ENCODE results near the gene KRT15.
"Not testable (repeated sequence)": the region's sequence is repeated elsewhere in the genome, so short reads cannot be mapped to it uniquely, and the experiment has no call there.

The KRT15 gene

DNA sequence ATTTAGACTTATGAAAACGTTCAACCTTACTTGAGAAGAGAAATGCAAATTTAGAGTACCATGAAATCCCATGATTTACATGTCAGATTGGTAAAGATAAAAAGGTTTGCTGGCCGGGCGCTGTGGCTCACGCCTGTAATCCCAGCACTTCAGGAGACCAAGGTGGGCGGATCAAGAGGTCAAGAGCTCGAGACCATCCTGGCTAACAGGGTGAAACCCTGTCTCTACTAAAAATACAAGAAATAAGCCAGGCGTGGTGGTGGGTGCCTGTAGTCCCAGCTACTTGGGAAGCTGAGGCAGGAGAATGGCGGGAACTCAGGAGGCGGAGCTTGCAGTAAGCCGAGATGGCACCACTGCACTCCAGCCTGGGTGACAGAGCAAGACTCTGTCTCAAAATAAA, 24.1 kb upstream of the KRT15 start:
- not testable (repeated sequence) for DNase-seq

DNA sequence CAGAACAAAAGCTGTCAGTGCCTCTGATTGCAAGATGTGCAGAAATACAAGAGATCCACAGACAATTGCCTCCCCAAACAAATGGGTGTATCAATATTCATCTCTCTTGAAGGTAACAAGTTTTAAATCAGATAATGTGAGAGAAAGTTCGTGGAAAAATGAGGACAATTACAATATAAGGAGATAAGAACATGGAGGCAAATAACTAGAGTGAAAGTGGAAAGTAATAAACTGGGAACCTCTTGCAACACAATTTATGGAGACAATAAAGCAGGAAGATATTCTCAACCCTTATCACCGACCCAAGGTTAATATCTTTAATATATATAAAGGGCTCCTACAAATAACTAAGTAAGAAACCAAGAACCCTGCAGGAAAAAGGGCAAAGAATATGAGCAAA, 23.7 kb upstream of the KRT15 start:
- DNase-seq, result no peak

DNA sequence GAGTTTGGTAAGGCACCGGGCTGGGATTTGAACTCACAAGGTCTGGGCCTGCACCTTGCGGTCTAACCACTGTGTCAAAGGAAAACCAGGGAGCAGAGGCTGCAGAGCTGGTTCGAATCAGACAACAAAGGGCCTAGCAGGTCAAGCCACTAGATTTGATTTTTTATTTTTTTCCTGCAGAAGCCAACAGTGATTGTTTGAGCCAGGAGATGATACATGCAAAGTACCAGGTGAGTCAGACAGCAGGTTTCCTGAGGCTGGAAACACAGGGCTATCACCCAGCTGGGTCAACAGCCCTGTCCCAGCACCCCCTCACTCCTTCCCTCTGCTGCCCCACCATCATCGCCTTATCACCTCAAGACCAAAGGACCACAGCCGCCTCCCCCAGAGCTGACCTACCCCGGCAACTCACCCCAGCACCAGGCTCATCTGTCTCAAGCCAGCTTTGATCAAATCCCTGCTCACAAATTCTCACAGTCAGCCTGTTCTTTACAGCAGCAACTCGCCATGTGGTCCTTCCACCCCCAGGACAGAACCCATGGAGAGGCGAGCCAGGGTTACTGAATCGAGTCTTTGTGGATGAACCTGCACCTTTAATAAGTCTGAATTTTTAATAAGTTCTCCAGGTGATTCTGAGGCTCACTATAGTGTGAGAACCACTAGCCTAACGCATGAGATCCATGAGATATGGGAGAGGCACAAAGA, 22.4 kb upstream of the KRT15 start:
- no peak for DNase-seq

DNA sequence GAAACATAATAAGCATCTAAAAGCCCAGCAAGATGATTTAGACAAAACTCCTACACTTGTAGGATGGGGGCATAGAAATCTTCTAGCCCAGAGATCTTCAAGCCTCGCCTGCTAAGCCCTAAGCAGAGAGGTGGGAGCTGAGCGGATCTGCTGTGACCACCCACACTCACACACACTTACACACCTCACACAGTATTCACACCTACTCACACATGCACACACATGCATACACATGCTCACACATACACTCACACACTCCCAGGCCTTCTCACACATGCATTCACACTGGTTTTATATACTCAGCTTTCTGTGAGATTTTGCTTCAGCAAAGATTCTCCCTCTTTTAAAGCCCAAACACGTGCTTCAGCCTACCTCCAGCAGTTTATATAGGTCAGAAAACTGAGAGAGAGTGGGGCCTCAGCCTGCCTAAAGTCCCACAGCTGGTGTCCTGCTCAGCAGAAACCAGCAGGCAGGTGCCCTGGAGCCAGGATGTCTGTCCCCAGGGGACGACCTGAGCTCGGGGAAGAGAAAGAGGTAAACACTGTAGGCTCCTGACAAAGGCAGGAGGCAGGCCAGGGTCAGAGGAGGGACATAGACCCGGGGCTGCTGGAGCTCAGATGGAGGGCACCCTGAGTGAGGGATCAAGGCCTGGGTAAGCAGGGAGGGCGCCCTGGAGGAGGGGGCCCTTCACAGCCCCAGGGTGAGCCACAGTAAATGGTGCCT, 21.4 kb upstream of the KRT15 start:
- peak; percentile 80 for DNase-seq

DNA sequence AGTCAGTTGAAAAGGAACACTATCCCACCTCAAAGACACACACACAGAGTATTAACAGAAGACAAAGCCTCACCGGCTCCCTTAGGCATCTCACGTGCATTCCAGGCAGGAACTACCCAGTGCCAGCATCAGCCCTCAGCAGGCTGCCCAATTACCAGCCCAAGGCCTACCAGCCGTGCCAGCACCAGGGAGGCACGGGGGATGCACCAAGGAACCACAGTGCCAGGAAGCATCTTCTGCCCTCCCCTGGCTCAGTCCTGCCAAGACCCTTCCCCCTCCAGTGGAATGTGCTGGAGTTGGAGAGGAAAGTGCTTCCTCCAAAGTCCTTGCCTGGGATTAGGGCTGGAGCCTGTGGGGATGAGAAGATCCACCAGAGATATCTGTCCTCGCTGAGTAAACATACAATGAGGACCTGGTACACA, 20.4 kb upstream of the KRT15 start:
- DNase-seq, result no peak

DNA sequence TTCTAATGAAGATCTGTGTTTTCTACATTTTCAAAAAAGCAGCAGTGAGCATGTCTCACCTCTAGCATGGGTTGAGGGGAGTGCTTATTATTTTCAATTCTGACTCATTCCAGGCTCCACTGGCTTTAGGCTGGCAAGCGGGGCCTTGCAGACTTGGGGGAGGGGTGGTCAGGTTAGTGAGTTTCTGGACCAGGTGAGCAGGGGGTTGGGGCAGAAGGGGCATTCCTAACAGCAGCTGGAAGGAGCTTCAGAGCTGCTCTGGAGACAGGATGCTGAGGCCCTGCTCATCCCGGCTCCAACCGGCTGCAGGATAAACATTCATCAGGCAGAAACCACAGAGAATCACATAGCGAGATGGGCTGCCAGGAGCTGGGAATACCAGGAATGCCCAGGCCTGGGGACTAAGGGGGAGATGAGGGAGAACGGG, 19.9 kb upstream of the KRT15 start:
- no peak for DNase-seq

DNA sequence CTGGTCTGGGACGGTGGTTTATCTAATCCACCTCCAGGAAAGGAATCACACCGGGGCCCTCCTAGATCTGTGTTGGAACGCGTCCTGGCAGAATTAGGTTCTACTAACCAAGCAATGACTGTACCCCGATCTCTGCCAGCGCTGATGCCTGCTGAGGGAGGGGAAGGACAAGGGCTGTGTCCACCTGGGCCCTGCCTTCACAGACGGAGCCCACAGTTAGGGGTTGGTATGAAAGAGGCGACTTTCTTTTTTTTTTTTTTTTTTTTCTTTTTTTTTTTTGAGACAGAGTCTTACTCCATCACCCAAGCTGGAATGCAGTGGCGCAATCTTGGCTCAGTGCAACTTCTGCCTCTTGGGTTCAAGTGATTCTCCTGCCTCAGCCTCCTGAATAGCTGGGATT, 19.3 kb upstream of the KRT15 start:
- DNase-seq, result no peak

DNA sequence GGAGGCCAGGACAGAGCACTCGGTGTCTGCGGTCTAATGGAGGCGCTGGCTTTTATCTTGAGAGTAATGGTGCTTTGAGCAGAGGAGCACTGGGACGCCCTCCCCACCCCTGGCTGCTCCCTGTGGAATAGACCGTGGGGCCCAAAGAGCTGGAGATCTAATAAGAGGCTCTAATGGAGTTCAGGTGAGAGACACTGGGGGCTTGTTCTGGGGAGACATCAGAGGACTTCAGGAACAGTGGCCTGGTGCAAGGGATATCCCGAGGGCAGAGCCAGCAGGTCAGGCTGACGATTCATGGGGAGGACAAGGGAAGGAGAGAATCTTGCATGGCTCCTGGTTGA, 18.9 kb upstream of the KRT15 start:
- DNase-seq, result no peak

DNA sequence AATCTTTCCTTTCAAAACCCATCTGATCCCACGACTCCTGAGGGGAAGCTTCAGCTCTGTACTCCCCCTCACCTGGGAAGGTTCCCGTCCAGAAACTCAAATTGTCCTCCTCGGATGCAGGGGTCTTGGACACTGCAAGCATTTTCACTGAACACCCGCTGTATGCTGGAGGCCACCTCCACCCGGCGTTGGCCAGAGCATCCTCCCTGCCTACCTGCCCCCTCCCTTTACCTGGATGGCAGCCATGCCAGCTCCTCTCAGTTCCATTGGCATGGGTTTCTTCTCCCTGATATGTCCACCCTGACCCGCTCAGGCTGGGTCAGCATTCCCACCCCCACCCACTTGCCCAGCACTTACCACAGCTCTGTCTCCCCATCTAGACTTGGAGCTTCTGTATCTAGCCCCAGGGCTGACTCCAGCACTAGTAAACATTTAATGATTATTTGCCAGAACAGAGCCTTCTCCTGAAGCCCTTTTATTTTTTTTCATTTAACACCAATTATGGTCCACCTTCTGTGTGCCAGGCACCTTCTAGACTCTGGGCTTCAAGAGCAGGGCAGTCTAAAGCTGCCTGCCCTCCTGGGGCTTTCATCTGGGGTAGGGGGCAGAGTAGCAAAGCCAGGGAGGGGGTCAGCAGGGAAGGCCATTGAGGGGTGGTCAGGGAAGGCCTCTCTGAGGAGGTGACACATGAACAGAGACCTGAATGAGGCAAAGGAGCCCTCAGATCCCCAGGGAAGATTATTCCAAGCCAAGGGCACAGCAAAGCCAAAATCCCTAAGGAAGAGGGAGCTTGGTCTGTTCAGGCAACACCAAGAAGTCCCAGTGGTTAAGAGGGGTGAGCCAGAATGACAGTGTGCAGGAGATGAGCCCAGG, 18.3 kb upstream of the KRT15 start:
- no peak for DNase-seq

DNA sequence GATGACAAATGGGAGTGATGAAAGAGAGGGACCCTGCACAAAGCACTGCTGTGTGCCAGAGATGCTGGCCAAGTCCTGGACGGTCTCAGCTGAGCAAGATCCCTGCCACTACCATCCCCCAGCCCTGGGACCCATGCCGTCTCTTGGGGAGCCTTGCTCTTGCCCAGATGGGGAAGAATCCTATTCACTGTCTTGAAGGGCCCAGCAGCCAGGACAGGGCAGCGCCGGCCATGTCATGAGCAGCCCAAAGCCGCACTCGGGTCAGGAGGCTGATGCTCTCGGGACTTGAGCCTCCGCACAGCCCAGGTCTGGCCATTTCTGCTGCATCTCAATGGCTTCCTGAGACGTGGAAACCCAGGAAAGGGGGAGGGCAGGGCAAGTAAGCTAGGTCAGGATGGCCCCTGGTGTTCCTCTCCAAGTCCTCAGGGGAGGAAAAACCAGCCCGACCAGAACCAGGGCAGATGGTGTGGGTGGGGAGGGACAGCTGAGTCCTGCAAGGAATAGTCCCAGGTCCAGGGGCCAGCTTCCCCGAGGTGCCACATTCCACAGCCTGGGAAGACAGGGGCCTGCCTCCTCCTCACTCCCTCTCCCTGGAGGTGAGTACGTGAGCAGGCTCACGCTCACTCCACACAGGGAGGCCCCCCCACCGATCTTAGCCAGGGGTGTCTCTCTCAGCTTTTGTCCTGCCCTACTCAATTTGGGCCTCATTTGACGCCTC, 17.2 kb upstream of the KRT15 start:
- no peak for DNase-seq

DNA sequence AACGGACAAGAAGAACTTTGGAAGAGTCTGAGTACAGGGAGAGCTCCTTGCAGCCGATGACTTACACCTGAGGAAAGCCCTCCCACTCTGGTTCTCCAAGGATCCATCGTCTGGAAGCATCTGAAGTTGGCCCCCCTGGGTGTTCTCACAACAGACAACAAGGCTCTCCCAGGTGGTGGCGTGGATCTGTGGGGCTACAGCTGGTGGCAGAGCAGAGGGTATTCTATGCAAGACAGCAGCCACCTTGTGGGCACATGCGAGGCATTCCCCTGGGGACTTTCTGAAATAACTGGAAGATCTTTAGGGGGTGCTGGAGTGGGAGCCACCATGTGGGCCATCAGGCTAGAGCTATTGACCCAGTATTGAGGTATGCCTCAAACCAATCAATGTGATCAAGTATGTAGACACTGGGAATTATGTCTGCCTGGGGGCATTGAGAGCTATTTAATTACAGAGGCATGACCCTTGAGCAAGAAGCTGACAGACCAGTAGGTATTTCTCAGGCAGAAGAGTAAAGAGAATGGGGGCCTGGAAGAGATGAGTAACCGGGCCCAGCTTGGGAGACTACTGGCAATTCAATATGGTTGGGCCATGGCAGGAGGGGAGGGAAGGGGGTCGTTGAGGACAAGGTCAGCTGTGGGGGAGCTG, 16.3 kb upstream of the KRT15 start:
- DNase-seq, result peak; percentile 12

DNA sequence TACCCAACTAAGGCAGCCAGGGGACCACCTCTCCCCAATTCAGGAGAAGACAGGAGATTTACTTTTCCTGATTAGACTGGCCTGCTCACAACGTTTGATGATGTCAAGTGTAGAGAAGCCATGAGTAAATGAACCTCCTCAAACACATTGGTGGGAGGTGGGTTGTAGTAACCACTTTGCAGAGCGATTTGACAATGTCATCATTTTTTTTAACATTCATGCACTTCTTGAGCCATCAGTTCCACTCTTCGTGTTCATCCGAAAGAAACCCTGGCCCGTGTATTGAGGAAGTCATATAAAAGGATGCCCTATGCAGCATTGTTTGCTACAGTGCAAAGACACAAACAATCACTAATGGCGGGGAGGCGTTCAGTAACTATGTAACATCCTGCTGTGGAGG, 14.9 kb upstream of the KRT15 start:
- DNase-seq, result no peak

DNA sequence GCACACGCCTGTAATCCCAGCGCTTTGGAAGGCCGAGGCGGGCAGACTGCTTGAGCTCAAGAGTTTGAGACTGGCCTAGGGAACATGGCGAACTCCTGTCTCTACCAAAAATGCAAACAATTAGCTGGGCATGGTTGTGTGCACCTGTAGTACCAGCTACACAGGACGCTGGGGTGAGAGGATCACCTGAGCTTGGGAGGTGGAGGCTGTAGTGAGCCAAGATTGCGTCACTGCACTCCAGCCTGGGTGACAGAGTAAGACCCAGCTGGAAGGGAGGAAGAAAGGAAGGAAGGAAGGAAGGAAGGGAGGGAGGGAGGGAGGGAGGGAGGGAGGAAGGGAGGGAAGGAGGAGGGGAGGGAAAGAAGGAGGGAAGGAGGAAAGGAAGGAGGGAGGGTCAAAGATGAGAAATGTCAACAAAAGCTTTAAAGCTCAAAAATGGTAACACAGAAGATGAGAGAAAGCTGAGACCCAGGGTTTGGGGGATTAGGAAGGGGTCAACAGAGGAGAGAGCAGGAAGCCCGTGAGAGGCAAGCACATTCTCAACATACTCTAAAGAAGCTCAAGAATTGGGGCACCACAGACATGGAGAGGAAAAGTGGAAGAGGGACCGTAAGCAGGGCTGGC, 14.4 kb upstream of the KRT15 start:
- no peak for DNase-seq

DNA sequence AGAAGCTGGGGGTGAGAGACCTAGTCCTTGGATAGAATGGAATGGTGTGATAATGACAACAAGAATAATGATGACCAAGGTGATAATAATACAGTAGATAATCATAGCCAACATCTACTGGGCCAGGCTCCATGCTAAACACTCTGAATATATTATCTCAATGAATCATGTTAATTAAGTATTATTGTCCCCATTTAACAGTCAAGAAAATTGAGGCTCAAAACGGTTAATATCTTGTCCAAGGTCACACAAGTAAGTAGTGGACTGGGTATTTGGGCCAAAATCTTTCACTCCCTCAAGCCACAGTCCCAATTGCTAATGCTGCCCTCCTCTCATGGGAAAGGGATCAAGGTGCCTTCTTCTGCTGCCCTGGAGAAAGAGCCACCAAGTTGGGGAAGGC, 13.3 kb upstream of the KRT15 start:
- no peak for DNase-seq

DNA sequence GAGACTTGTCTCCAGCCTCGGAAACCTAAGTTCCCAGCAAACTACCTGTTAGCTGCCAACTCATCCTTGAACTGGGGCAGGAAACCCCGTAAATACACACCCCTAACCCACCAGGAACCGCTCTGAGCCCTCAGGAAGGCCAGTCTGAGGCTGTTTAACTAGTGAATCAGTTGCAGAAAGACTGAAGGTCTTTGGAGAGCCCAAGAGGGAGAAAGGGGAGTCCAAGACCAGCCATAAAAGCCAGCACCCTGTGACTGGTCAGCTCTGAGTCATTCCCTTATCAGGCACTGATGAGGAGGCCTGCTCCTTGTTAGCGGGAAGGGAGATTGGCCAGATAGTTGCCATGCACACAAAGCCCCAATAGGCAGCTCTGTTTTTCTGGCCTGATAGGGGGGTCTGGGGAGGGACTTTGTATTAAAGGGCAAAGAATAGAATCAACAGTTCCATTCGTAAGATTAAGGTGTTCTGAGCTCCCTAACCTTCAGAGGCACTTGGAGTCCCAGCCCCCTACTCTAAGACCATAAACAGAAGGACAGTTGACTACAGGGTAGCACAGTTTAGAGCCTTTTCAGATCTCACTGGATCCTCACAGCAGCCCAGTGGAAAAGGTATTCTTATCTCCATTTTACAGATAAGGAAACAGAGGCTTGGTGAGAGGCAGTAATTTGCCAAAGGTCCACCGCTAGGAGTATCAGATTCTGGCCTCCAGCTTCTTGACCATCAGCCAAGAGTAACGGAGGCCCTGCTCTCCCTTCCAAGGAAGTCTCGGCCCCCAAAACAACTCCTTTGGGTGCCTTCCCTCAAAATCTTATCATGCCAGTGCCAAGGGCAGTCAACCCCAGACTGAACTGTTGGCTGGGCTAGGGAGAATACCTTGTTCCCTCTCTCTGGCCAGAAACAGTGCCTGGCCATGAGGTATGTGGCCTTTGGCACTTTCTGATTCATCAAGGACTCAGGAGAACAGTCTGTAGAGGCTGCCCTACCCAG, 11.7 kb upstream of the KRT15 start:
- no peak for DNase-seq

DNA sequence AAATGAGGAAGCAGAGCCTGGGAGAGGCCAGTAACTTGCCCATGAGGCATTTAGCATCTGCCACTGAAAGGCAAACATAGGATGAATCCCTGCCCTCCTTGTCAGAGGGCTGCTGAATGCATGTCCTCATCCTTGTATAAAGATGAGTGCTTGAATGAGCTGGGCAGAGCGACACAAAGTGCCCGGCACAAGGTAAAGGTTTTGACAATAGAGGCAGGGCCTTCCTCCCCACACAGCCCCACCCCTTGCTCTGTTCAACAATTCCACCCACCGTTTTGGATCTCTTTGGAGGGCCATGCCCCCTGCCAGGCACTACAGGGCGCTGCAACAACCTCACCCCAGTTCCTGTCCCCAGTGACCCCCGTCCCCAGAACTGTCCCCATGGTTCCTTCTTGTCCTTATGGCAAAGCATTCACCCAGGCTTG, 10.8 kb upstream of the KRT15 start:
- DNase-seq, result no peak

DNA sequence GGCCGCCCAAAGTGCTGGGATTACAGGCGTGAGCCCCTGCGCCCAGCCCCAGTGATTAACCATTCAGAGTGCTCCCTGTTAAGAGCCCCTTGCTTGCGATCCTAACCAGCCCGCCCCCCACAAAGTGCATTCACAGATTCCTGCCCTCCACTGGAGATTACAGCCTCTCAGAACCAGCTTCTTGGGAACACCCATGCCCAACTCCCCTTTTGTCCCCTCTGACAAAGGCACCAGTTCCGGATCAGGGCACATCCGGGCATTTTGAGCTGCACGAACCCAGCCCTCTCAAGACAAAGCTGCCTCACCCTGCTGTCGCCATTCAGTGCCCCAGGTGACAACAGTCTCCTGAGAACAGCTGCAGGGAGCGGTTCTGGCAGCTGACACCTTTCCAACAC, 10.3 kb upstream of the KRT15 start:
- DNase-seq, result peak; percentile 17

DNA sequence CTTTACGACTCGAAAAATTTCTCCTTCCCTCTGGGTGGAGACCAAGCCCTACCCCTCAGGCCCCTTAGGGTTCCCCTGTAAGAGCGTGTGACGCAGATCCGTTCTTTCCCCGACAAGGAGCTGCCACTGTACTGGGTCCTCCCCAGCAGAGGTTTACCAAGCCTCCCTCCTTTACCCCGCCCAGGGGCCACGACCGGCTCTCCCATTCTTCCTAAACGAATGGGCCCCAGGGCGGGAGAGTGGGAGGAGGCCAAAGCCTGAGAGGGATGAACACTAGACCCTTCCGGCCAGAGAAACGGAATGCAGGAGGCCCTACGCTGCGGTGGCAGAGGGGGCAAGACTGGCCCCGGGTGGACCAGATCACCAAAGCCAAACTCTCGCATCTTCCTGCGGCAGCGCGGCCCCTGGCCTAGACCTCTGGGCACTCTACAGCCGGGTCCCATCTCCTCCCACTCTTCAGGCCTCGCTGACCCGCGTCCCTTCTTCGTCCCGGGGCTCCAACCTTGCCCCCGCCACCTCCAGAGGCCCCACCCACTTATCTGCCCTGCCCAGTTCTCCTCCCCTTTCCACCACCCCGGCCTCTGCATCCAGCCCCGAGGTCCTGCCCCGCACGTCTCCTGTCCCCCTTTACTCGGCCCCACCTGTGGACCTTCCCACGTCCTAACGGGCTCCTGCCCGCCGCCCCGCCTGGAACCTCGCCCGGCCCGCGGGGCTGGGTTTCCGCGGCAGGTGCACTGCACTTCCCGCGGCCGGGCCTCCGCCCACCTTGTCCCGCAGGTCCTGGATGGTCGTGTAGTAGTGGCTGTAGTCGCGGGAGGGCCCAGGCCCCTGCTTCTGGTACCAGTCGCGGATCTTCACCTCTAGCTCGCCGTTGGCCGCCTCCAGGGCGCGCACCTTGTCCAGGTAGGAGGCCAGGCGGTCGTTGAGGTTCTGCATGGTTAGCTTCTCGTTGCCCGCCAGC, 8.7 kb upstream of the KRT15 start:
- no peak for DNase-seq

DNA sequence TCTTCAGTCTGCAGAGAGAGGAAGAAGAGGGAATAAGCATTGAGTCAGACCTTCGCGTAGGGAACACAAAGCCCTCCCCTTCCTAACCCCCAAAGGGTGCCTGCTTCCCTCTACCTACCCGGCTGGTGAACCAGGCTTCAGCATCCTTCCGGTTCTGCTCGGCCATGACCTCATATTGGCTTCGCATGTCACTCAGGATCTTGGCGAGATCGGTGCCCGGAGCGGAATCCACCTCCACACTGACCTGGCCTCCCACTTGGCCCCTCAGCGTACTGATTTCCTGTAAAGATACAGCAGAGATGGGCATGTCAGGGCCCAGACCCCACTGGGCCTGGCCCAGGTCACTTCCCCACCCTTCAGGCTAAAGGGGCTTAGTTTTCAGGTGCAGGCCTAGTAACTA, 5.6 kb upstream of the KRT15 start:
- no peak for DNase-seq

DNA sequence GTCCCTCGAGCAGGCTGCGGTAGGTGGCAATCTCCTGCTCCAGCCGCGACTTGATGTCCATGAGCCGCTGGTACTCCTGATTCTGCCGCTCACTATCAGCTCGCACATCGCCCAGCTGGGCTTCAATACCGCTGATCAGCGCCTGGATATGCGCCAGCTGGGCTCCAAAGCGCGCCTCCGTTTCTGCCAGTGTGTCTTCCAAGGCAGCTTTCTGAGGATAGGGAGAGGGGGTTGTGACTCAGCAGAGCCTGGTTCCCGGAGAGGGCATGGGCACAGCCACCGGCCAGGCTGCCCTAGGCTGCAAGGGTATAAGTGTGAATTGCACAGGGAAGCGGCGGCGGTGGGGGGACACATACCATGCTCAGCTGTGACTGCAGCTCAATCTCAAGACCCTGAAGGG, 5.1 kb upstream of the KRT15 start:
- no peak for DNase-seq
